IPS DF 4.7 (cell line): ENCODE results near the gene OR4D5.

Experiments used
- DNase-seq: peaks from one replicate; pipeline ENCODE4 v3.0.0-alpha.2; 2013; ENCODE audit warnings: low spot score; ENCODE audit errors: extremely low read depth

The OR4D5 gene

GRCh38 chr11:123939317-123939716, at the start of gene OR4D5:
OR4D5 (plus strand) TSS chr11:123939617; CDS start chr11:123939617, 0 bp downstream.
- DNase-seq = no peak

GRCh38 chr11:123892031-123892430, 47.4 kb upstream of the OR4D5 start:
- no peak for DNase-seq

DNA sequence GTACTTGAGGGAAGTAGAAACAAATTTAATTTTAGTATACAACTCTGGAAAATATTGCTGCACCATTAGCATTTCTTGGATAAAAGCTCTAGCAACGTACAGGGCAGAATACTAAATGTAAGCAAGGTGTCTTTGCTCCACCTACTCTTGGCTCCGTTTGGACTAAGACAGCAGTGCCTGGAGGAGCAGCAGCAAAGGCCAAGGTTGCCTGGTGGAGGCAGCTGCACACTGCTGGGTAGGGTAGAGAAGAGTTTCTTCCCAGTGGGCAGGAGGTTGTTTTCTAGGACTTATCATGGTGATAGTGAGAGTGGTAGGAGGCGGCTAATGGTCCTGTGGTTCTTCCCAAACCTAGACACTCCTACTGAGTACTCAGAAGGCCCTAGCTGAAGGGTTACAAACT, 39.6 kb upstream of the OR4D5 start:
- no peak for DNase-seq

- no peak for DNase-seq
Observed at GRCh38 chr11:123901867-123902266, 37.5 kb upstream of the OR4D5 start, which contains the start of gene OR8D4. OR8D4 (plus strand) TSS chr11:123902167; CDS start chr11:123906432, 4,265 bp downstream.

DNA sequence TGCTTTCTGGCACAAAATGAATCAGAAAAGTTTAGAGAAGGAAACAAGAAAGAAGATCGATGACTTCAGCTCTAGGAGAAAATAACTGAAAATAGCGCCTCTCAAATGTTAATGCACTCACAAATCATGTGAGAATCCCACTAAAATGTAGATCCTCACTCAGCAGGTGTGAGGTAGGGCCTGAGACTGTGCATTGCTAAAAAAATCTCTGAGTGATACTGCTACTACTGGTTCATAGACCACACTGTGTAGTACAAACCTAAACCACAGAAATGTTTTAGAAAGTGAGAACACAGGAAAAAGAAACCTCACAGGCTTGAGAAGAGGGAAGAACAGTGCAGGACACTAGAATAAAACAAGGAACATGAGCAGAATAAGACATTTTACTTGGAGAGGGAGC, 35.5 kb upstream of the OR4D5 start:
- no peak for DNase-seq

GRCh38 chr11:123904932-123905331, 34.5 kb upstream of the OR4D5 start:
- no peak for DNase-seq

DNA sequence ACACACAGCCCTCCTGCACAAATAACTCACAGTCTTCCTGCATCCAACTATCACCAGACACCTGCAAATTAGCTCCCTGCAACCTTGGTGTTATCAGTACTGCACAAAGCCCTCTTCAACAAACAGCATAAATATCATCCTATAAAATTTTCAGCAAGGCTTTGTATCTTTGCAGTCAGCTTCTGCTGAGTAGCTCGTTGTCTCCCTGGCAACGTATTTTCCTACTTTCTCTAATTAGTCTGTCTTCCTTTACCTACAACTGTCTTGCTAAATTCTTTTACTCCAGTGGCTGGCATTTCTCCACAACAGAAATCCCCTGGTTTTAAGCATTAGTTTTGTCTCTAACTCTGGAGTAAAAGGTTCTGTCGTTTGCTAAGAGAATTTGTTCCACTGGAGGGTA, 33.6 kb upstream of the OR4D5 start:
- DNase-seq = no peak

GRCh38 chr11:123920943-123921342, 18.5 kb upstream of the OR4D5 start:
- DNase-seq = no peak

DNA sequence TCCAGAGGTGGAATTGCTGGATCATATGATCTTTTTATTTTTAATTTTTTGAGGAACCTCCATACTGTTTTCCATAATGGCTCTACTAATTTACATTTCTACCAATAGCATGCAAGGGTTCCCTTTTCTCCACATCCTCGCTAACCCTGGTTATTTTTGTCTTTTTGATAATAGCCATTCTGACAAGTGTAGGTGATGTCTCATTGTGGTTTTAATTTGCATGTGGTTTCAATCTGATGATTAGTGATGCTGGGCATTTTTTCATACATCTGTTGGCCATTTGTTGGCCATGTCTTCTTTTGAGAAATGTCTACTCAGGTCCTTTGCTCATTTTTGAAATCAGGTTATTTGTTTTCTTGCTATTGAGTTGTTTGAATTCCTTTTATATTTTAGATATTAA, 15.4 kb upstream of the OR4D5 start:
- no peak for DNase-seq

GRCh38 chr11:123942413-123942812, 3.0 kb downstream of the OR4D5 start:
- DNase-seq = no peak

- DNase-seq = no peak
Observed at GRCh38 chr11:123943738-123944137, 4.3 kb downstream of the OR4D5 start, which contains the start of gene OR6T1. OR6T1 (minus strand) TSS chr11:123943838; CDS start chr11:123943838, 0 bp downstream.

GRCh38 chr11:123945132-123945531, 5.7 kb downstream of the OR4D5 start:
- DNase-seq = no peak

DNA sequence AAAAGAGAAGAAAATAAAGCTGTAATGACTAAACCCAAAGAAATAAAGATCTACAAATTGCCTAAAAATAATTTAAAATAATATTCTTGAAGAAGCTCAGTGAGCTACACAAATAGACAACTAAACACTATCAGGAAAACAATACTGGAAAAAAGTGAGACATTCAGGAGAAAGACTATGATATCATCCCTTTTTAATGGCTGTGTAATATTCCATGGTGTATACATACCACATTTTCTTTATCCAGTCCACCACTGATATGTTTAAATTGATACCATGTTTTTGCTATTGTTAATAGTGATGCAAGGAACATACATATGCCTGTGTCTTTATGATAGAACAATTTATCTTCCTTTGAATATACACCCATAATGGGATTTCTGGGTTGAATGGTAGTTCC, 17.3 kb downstream of the OR4D5 start:
- DNase-seq = no peak

- DNase-seq = no peak
Observed at GRCh38 chr11:123973816-123974215, 34.4 kb downstream of the OR4D5 start.

DNA sequence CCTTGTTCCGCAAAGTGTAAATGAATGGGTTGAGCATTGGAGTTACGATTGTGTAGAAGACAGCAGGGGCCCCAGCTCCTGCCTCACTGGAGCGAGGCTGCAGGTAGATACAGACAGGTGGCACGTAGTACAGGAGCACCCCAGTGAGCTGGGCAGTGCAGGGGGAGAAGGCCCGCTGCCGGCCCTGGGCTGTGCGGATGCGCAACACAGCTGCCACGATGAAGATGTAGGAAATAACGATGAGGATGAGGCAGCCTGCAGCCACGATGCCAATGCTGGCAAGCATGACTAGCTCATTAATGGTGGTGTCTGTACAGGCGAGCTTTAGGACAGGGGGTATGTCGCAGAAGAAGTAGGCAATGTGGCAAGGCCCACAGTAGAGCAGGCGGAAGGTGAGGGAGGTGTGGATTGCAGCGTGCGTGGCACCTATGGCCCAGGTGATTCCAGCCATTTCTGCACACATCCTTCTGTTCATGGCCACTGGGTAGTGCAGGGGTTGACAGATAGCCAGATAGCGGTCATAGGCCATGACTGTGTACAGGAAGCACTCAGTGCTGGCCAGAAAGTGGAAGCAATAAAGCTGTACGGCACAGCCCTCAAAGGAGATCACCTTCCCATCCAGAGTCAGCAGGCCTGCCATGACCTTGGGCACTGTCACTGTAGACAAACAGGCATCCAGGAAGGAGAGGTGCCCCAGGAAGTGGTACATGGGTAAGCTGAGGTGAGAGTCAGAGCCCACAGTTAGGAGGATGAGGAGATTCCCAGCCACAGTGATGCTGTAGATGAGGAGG, 37.5 kb downstream of the OR4D5 start:
- no peak for DNase-seq

DNA sequence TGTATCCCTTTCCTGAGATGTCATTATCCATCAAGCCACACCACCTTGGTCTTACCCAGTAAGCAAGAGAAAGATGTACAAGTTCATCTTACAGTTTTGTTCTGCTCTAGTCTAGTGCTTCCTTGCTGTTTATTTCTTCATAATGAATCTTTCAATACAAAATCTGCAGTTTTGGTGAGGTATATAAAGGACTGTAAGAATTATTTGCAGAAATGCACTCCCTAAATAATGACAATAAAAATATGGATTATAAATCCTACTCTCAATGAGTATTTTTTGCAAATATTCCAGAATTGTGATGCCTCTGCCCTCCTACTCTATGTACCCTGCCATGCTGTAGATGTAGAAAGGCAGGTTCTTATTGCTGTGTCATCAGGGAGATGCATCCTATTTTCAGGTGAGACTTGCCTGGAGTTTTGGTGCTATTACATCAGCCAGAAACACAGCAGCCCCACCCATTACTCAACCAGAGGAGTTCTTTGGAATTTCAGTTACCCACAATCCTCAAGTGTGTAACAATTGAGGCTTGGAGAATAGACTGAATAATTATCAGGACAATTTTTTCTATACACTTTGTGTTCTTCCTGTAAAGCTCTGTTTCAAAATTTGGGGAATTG, 38.4 kb downstream of the OR4D5 start, which contains the start of gene OR10S1:
Gene OR10S1, minus strand, starts transcription at position 51 of the 617 bp plus-strand sequence. CDS start 117 bp downstream, outside the sequence.
- no peak for DNase-seq

DNA sequence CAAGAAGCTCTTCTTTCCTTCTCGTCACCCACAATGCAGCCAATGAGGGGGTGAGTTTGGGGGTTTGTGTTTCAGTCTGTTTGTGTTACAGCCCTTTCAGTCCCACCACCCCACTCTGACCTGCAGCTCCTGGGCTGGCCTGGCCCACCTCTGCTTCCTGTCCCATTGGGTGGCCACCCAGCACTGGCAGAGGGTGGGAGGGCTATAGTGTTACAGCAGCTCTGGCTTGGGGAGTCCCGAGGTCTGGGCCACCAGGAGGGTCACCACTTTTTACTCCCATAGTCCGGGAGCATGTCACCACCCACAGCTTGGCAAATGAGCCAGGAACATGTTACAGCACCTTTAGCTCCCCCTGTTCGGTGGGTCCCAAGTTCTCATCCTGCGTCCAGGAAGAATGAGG, 39.9 kb downstream of the OR4D5 start:
- no peak for DNase-seq
